ENCODE results near the gene CSRNP3.

Gene CSRNP3

GRCh38 chr2:165651233-165651632 lies 181.7 kb downstream of the CSRNP3 start:
- no peak overlapping the region for H3K4me3 ChIP-seq (ENCODE audit: low read depth, low read length)
- no peaks in the 10 kb centered on the region for H3K79me2 ChIP-seq (ENCODE audit: control insufficient read depth, insufficient read depth, low read length, poor library complexity)
- no peaks in the 10 kb centered on the region for H3K9me3 ChIP-seq (ENCODE audit: insufficient read depth, low read depth, low read length)
- no peak overlapping the region for H3K9ac ChIP-seq (ENCODE audit: low read length)
- WGBS (ENCODE audit: extremely low coverage, insufficient coverage, insufficient read length), result no CpG with 5 or more reads among the region's 2 CpGs
- H2BK120ac ChIP-seq (ENCODE audit: insufficient read depth, low read length, poor library complexity), result no peak overlapping the region
- H4K91ac ChIP-seq (ENCODE audit: low read depth, low read length), result no peak overlapping the region
- no peaks in the 10 kb centered on the region for H3K79me1 ChIP-seq (ENCODE audit: low read length)
- no peak overlapping the region for H3K4me2 ChIP-seq (ENCODE audit: low read length)
- H2AFZ ChIP-seq (ENCODE audit: insufficient read depth, low read length, poor library complexity), result no peak overlapping the region
- no peaks in the 10 kb centered on the region for H3K27me3 ChIP-seq (ENCODE audit: insufficient read depth, low read length)
- no peak overlapping the region for H2BK12ac ChIP-seq (ENCODE audit: low read length)
- no peak overlapping the region for H2AK5ac ChIP-seq (ENCODE audit: low read length)
- H4K12ac ChIP-seq (ENCODE audit: low read depth, low read length), result no peak overlapping the region
- no peak for DNase-seq
- H3K27ac ChIP-seq (ENCODE audit: low read depth, low read length), result no peak overlapping the region
- H4K8ac ChIP-seq (ENCODE audit: low read depth, low read length), result no peak overlapping the region
- no peaks in the 10 kb centered on the region for H3K4me1 ChIP-seq (ENCODE audit: control insufficient read depth in 1 of 2, insufficient read depth in 2 of 2, low read length in 2 of 2)
- H3K18ac ChIP-seq (ENCODE audit: low read length), result no peak overlapping the region
- no peak overlapping the region for H3K23ac ChIP-seq (ENCODE audit: low read length)
- H2BK5ac ChIP-seq (ENCODE audit: low read depth, low read length, poor library complexity), result no peak overlapping the region
- H3K36me3 ChIP-seq (ENCODE audit: control insufficient read depth in 1 of 2, insufficient read depth in 2 of 2, low read length in 2 of 2), result no peaks in the 10 kb centered on the region
- H3K14ac ChIP-seq (ENCODE audit: low read length), result no peak overlapping the region
- H3K4ac ChIP-seq (ENCODE audit: low read depth, low read length), result no peak overlapping the region

GRCh38 chr2:165655661-165656060 lies 186.2 kb downstream of the CSRNP3 start:
- Histone ChIP-seq H3K4me2 (ENCODE audit: low read length) (no peak overlapping the region), H3K79me2 (ENCODE audit: control insufficient read depth, insufficient read depth, low read length, poor library complexity) (no peaks in the 10 kb centered on the region), H3K4me3 (ENCODE audit: low read depth, low read length) (no peak overlapping the region), H3K23ac (ENCODE audit: low read length) (no peak overlapping the region), H3K18ac (ENCODE audit: low read length) (no peak overlapping the region), H3K14ac (ENCODE audit: low read length) (no peak overlapping the region), H2AFZ (ENCODE audit: insufficient read depth, low read length, poor library complexity) (no peak overlapping the region), H2BK12ac (ENCODE audit: low read length) (no peak overlapping the region), H4K8ac (ENCODE audit: low read depth, low read length) (no peak overlapping the region), H3K79me1 (ENCODE audit: low read length) (no peaks in the 10 kb centered on the region), H3K27me3 (ENCODE audit: insufficient read depth, low read length) (no peaks in the 10 kb centered on the region), H4K12ac (ENCODE audit: low read depth, low read length) (no peak overlapping the region), H3K27ac (ENCODE audit: low read depth, low read length) (no peak overlapping the region), H3K9me3 (ENCODE audit: insufficient read depth, low read depth, low read length) (no peaks in the 10 kb centered on the region), H2BK5ac (ENCODE audit: low read depth, low read length, poor library complexity) (no peak overlapping the region), H3K4me1 (ENCODE audit: control insufficient read depth in 1 of 2, insufficient read depth in 2 of 2, low read length in 2 of 2) (no peaks in the 10 kb centered on the region), H3K9ac (ENCODE audit: low read length) (no peak overlapping the region), H2BK120ac (ENCODE audit: insufficient read depth, low read length, poor library complexity) (no peak overlapping the region), H2AK5ac (ENCODE audit: low read length) (no peak overlapping the region), H3K4ac (ENCODE audit: low read depth, low read length) (no peak overlapping the region), H4K91ac (ENCODE audit: low read depth, low read length) (no peak overlapping the region), H3K36me3 (ENCODE audit: control insufficient read depth in 1 of 2, insufficient read depth in 2 of 2, low read length in 2 of 2) (no peaks in the 10 kb centered on the region)
- WGBS (ENCODE audit: extremely low coverage, insufficient coverage, insufficient read length), result no CpG with 5 or more reads among the region's 6 CpGs
- no peak for DNase-seq

GRCh38 chr2:165660361-165660760 lies 190.9 kb downstream of the CSRNP3 start:
- Histone ChIP-seq H3K23ac (ENCODE audit: low read length) (no peak overlapping the region), H3K4ac (ENCODE audit: low read depth, low read length) (no peak overlapping the region), H3K27ac (ENCODE audit: low read depth, low read length) (no peak overlapping the region), H3K4me2 (ENCODE audit: low read length) (no peak overlapping the region), H4K8ac (ENCODE audit: low read depth, low read length) (no peak overlapping the region), H3K79me2 (ENCODE audit: control insufficient read depth, insufficient read depth, low read length, poor library complexity) (no peaks in the 10 kb centered on the region), H4K12ac (ENCODE audit: low read depth, low read length) (no peak overlapping the region), H3K4me3 (ENCODE audit: low read depth, low read length) (no peak overlapping the region), H4K91ac (ENCODE audit: low read depth, low read length) (no peak overlapping the region), H2BK5ac (ENCODE audit: low read depth, low read length, poor library complexity) (no peak overlapping the region), H3K4me1 (ENCODE audit: control insufficient read depth in 1 of 2, insufficient read depth in 2 of 2, low read length in 2 of 2) (no peaks in the 10 kb centered on the region), H2AK5ac (ENCODE audit: low read length) (no peak overlapping the region), H3K18ac (ENCODE audit: low read length) (no peak overlapping the region), H3K14ac (ENCODE audit: low read length) (no peak overlapping the region), H2BK120ac (ENCODE audit: insufficient read depth, low read length, poor library complexity) (no peak overlapping the region), H3K27me3 (ENCODE audit: insufficient read depth, low read length) (no peaks in the 10 kb centered on the region), H2BK12ac (ENCODE audit: low read length) (no peak overlapping the region), H3K36me3 (ENCODE audit: control insufficient read depth in 1 of 2, insufficient read depth in 2 of 2, low read length in 2 of 2) (no peaks in the 10 kb centered on the region), H3K9me3 (ENCODE audit: insufficient read depth, low read depth, low read length) (no peaks in the 10 kb centered on the region), H2AFZ (ENCODE audit: insufficient read depth, low read length, poor library complexity) (no peak overlapping the region), H3K79me1 (ENCODE audit: low read length) (no peaks in the 10 kb centered on the region), H3K9ac (ENCODE audit: low read length) (no peak overlapping the region)
- no peak for DNase-seq
- WGBS (ENCODE audit: extremely low coverage, insufficient coverage, insufficient read length), result no CpG with 5 or more reads among the region's 3 CpGs

DNA sequence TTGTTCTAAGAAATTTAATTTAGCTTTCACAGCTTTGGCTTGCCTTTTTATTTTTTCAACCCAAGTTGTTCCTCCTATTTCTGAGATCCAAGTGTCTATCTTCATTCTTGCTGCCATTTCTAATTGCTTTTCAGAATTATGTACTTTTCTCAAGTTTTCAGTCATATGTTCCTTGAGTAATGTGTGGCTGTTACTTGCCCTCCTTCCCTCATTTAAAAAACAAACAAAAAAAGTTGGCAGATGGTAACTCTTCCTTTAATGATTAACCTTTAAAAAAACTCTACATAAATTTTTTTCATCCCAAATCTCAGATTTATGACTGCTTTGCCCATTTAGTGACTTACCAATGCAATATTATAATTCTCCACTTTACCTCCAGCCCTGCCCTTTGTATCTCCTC lies 193.2 kb downstream of the CSRNP3 start:
- Histone ChIP-seq H3K79me1 (ENCODE audit: low read length) (no peaks in the 10 kb centered on the region), H2AFZ (ENCODE audit: insufficient read depth, low read length, poor library complexity) (no peak overlapping the region), H3K27ac (ENCODE audit: low read depth, low read length) (no peak overlapping the region), H4K8ac (ENCODE audit: low read depth, low read length) (no peak overlapping the region), H2BK5ac (ENCODE audit: low read depth, low read length, poor library complexity) (no peak overlapping the region), H3K4me1 (ENCODE audit: control insufficient read depth in 1 of 2, insufficient read depth in 2 of 2, low read length in 2 of 2) (no peaks in the 10 kb centered on the region), H3K14ac (ENCODE audit: low read length) (no peak overlapping the region), H3K9ac (ENCODE audit: low read length) (no peak overlapping the region), H3K4ac (ENCODE audit: low read depth, low read length) (no peak overlapping the region), H3K4me3 (ENCODE audit: low read depth, low read length) (no peak overlapping the region), H2AK5ac (ENCODE audit: low read length) (no peak overlapping the region), H3K23ac (ENCODE audit: low read length) (no peak overlapping the region), H3K36me3 (ENCODE audit: control insufficient read depth in 1 of 2, insufficient read depth in 2 of 2, low read length in 2 of 2) (no peaks in the 10 kb centered on the region), H2BK120ac (ENCODE audit: insufficient read depth, low read length, poor library complexity) (no peak overlapping the region), H4K12ac (ENCODE audit: low read depth, low read length) (no peak overlapping the region), H3K79me2 (ENCODE audit: control insufficient read depth, insufficient read depth, low read length, poor library complexity) (no peaks in the 10 kb centered on the region), H2BK12ac (ENCODE audit: low read length) (no peak overlapping the region), H3K27me3 (ENCODE audit: insufficient read depth, low read length) (no peaks in the 10 kb centered on the region), H3K18ac (ENCODE audit: low read length) (no peak overlapping the region), H4K91ac (ENCODE audit: low read depth, low read length) (no peak overlapping the region), H3K9me3 (ENCODE audit: insufficient read depth, low read depth, low read length) (no peaks in the 10 kb centered on the region), H3K4me2 (ENCODE audit: low read length) (no peak overlapping the region)
- DNase-seq, result no peak

DNA sequence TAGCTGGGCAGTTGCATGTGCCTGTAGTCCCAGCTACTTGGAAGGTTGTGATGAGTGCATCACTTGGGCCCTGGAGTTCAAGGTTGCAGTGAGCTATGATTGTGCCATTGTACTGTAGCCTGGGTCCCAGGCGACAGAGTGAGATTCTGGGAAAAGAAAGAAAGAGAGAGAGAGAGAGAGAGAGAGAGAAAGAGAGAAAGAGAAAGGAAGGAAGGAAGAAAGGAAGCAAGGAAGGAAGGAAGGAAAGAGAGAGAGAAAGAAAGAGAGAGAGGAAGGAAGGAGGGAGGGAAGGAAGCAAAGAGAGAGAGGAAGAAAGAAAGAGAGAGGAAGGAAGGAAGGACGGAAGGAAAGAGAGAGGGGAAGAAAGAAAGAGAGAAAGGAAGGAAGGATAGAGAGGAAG lies 196.1 kb downstream of the CSRNP3 start:
- Histone ChIP-seq H3K4me2 (ENCODE audit: low read length) (no peak overlapping the region), H2AFZ (ENCODE audit: insufficient read depth, low read length, poor library complexity) (no peak overlapping the region), H4K12ac (ENCODE audit: low read depth, low read length) (no peak overlapping the region), H3K79me1 (ENCODE audit: low read length) (no peaks in the 10 kb centered on the region), H3K18ac (ENCODE audit: low read length) (no peak overlapping the region), H2BK120ac (ENCODE audit: insufficient read depth, low read length, poor library complexity) (no peak overlapping the region), H3K4me1 (ENCODE audit: control insufficient read depth in 1 of 2, insufficient read depth in 2 of 2, low read length in 2 of 2) (no peaks in the 10 kb centered on the region), H3K27ac (ENCODE audit: low read depth, low read length) (no peak overlapping the region), H3K4ac (ENCODE audit: low read depth, low read length) (no peak overlapping the region), H2AK5ac (ENCODE audit: low read length) (no peak overlapping the region), H2BK5ac (ENCODE audit: low read depth, low read length, poor library complexity) (no peak overlapping the region), H3K9ac (ENCODE audit: low read length) (no peak overlapping the region), H2BK12ac (ENCODE audit: low read length) (no peak overlapping the region), H4K8ac (ENCODE audit: low read depth, low read length) (no peak overlapping the region), H3K23ac (ENCODE audit: low read length) (no peak overlapping the region), H3K14ac (ENCODE audit: low read length) (no peak overlapping the region), H3K36me3 (ENCODE audit: control insufficient read depth in 1 of 2, insufficient read depth in 2 of 2, low read length in 2 of 2) (no peaks in the 10 kb centered on the region), H3K4me3 (ENCODE audit: low read depth, low read length) (no peak overlapping the region), H4K91ac (ENCODE audit: low read depth, low read length) (no peak overlapping the region), H3K27me3 (ENCODE audit: insufficient read depth, low read length) (no peaks in the 10 kb centered on the region), H3K79me2 (ENCODE audit: control insufficient read depth, insufficient read depth, low read length, poor library complexity) (no peaks in the 10 kb centered on the region), H3K9me3 (ENCODE audit: insufficient read depth, low read depth, low read length) (no peaks in the 10 kb centered on the region)
- WGBS (ENCODE audit: extremely low coverage, insufficient coverage, insufficient read length), result no CpG with 5 or more reads among the region's 2 CpGs
- no peak for DNase-seq
